IMR-90 (cell line): Measurements from ENCODE around the gene RBPJ. TPM values are rescaled to one million over a fixed set of nuclear protein-coding genes. Genes with fewer than 3 reads are reported as not detected.

Experiments
- ATAC-seq: fragments of 200-7000 bp; cut with Tn5 transposase; 2 replicates; pipeline ENCODE4 v1.9.1; 2020; ENCODE audit warnings: low read depth, mild to moderate bottlenecking, moderate library complexity
- BruUV-seq: library from RNA; stranded (reverse); fragments of 400-500 nt; replicated peaks from 2 replicates; lab custom pipeline; 2021; lab: Mats Ljungman, UMichigan
- CTCF ChIA-PET: fragments of 300-600 bp; formaldehyde crosslinking; extraction: SDS; loops from one replicate; lab custom pipeline; 2021; ENCODE audit warnings: antibody characterized with exemption; lab: Yijun Ruan, JAX
- POLR2A ChIA-PET: fragments of 300-600 bp; sonication (Branson Sonifier 250); formaldehyde crosslinking; loops from one replicate; lab custom pipeline; 2022; ENCODE audit warnings: antibody characterized with exemption; ENCODE audit not compliant: unreplicated experiment; lab: Charles Lee
- DNase-seq: peaks from one replicate; pipeline ENCODE4 v3.0.0; 2013
- H2AFZ ChIP-seq: replicated peaks from 2 replicates; pipeline ENCODE3; 2013; ENCODE audit warnings: low read length, mild to moderate bottlenecking; ENCODE audit not compliant: poor library complexity
- H2AK5ac ChIP-seq: 2 replicates; pipeline ENCODE4 v1.6.1; 2013; ENCODE audit warnings: low read depth, low read length, inconsistent platforms
- H2AK9ac ChIP-seq: replicated peaks from 2 replicates; pipeline ENCODE3; 2013; ENCODE audit warnings: mild to moderate bottlenecking, low read depth, low read length, moderate library complexity; ENCODE audit not compliant: poor library complexity
- H2BK120ac ChIP-seq: 2 replicates; pipeline ENCODE4 v1.6.1; 2013; ENCODE audit warnings: low read depth, low read length, inconsistent platforms
- H2BK15ac ChIP-seq: 3 replicates; pipeline ENCODE4 v1.6.1; 2013; ENCODE audit warnings: low read depth, low read length, inconsistent platforms
- H2BK20ac ChIP-seq: 2 replicates; pipeline ENCODE4 v1.6.1; 2013; ENCODE audit warnings: low read depth, mild to moderate bottlenecking, inconsistent platforms, low read length, moderate library complexity
- H2BK5ac ChIP-seq: 2 replicates; pipeline ENCODE4 v1.6.1; 2013; ENCODE audit warnings: mild to moderate bottlenecking, low read depth, low read length, inconsistent platforms; ENCODE audit not compliant: poor library complexity, severe bottlenecking
- H3K14ac ChIP-seq: replicated peaks from 2 replicates; pipeline ENCODE4 v1.6.1; 2013; ENCODE audit warnings: low read depth, low read length, inconsistent platforms
- H3K18ac ChIP-seq: 2 replicates; pipeline ENCODE4 v1.6.1; 2013; ENCODE audit warnings: low read depth, low read length, control low read depth
- H3K23ac ChIP-seq: 2 replicates; pipeline ENCODE4 v1.6.1; 2013; ENCODE audit warnings: low read depth, low read length, inconsistent platforms
- H3K27ac ChIP-seq: 2 replicates; pipeline ENCODE4 v1.5.1; 2013; ENCODE audit warnings: mild to moderate bottlenecking, control low read depth, low read length; ENCODE audit not compliant: insufficient read depth
- H3K27me3 ChIP-seq: 2 replicates; pipeline ENCODE4 v1.6.1; 2013; ENCODE audit warnings: low read length; ENCODE audit not compliant: control insufficient read depth, insufficient read depth
- H3K36me3 ChIP-seq: 2 replicates; pipeline ENCODE4 v1.6.1; 2013; ENCODE audit warnings: low read length, mixed read lengths; ENCODE audit not compliant: control insufficient read depth, insufficient read depth
- H3K4ac ChIP-seq: 2 replicates; pipeline ENCODE4 v1.6.1; 2013; ENCODE audit warnings: low read depth, low read length, inconsistent platforms
- H3K4me1 ChIP-seq: 2 replicates; pipeline ENCODE4 v1.6.1; 2013; ENCODE audit warnings: low read length, mixed read lengths; ENCODE audit not compliant: control insufficient read depth, insufficient read depth
- H3K4me2 ChIP-seq: 2 replicates; pipeline ENCODE4 v1.6.1; 2013; ENCODE audit warnings: low read depth, mild to moderate bottlenecking, control low read depth, low read length, moderate library complexity
- H3K4me3 ChIP-seq: 2 replicates; pipeline ENCODE4 v1.5.1; 2013; ENCODE audit warnings: low read depth, mild to moderate bottlenecking, control low read depth, low read length, moderate library complexity; ENCODE audit not compliant: insufficient read depth
- H3K56ac ChIP-seq: 2 replicates; pipeline ENCODE4 v1.6.1; 2013; ENCODE audit warnings: low read length, inconsistent platforms; ENCODE audit not compliant: insufficient read depth; ENCODE audit errors: extremely low read depth
- H3K79me1 ChIP-seq, 2 experiments: 2 replicates each; pipeline ENCODE4 v1.6.1; 2013; ENCODE audit warnings: low read length in 2 of 2, inconsistent platforms in 1 of 2, low read depth in 1 of 2
- H3K9ac ChIP-seq: 2 replicates; pipeline ENCODE4 v1.6.1; 2013; ENCODE audit warnings: low read depth, low read length, control low read depth
- H3K9me1 ChIP-seq: 2 replicates; pipeline ENCODE4 v1.6.1; 2013; ENCODE audit warnings: low read length, inconsistent platforms; ENCODE audit not compliant: insufficient read depth
- H3K9me3 ChIP-seq: 2 replicates; pipeline ENCODE4 v1.6.1; 2013; ENCODE audit warnings: low read length; ENCODE audit not compliant: control insufficient read depth, insufficient read depth
- H4K20me1 ChIP-seq: 2 replicates; pipeline ENCODE4 v1.6.1; 2013; ENCODE audit warnings: low read length, inconsistent platforms; ENCODE audit not compliant: insufficient read depth
- H4K5ac ChIP-seq: 2 replicates; pipeline ENCODE4 v1.6.1; 2013; ENCODE audit warnings: mild to moderate bottlenecking, low read depth, low read length, control low read depth
- H4K8ac ChIP-seq, 2 experiments: 2 replicates each; pipeline ENCODE4 v1.6.1; 2013; ENCODE audit warnings: low read depth in 2 of 2, low read length in 2 of 2, control low read depth in 1 of 2, inconsistent platforms in 1 of 2
- H4K91ac ChIP-seq: 2 replicates; pipeline ENCODE4 v1.6.1; 2013; ENCODE audit warnings: low read depth, low read length, inconsistent platforms; ENCODE audit not compliant: insufficient read depth
- BHLHE40 ChIP-seq: fragments of 150-350 bp; IDR thresholded peaks from 2 replicates; pipeline ENCODE4 v1.6.1; 2016; ENCODE audit warnings: mild to moderate bottlenecking, low read depth, low read length
- CEBPB ChIP-seq: IDR thresholded peaks from 2 replicates; pipeline ENCODE4 v1.6.1; 2012; ENCODE audit warnings: low read depth, low read length, improper control_type of control experiment
- CHD1 ChIP-seq: IDR thresholded peaks from 2 replicates; pipeline ENCODE4 v1.6.1; 2012; ENCODE audit warnings: low read depth, low read length, improper control_type of control experiment
- ELK1 ChIP-seq: fragments of 150-350 bp; IDR thresholded peaks from 2 replicates; pipeline ENCODE4 v1.6.1; 2016; ENCODE audit warnings: low read depth, mild to moderate bottlenecking, low read length, moderate library complexity, borderline replicate concordance
- FOS ChIP-seq: fragments of 150-350 bp; IDR thresholded peaks from 2 replicates; pipeline ENCODE4 v1.6.1; 2016; ENCODE audit warnings: low read depth, low read length
- MAFK ChIP-seq: IDR thresholded peaks from 2 replicates; pipeline ENCODE4 v1.6.1; 2012; ENCODE audit warnings: low read depth, low read length, improper control_type of control experiment
- MAZ ChIP-seq: IDR thresholded peaks from 2 replicates; pipeline ENCODE4 v1.6.1; 2012; ENCODE audit warnings: low read depth, mild to moderate bottlenecking, low read length, improper control_type of control experiment, moderate library complexity, borderline replicate concordance
- MXI1 ChIP-seq: IDR thresholded peaks from 2 replicates; pipeline ENCODE4 v1.6.1; 2012; ENCODE audit warnings: low read depth, mild to moderate bottlenecking, low read length, moderate library complexity, borderline replicate concordance
- NFE2L2 ChIP-seq: fragments of 150-350 bp; IDR thresholded peaks from 2 replicates; pipeline ENCODE4 v1.6.1; 2016; ENCODE audit warnings: low read depth, mild to moderate bottlenecking, low read length
- POLR2A ChIP-seq: IDR thresholded peaks from 2 replicates; pipeline ENCODE4 v1.6.1; 2012; ENCODE audit warnings: mild to moderate bottlenecking, low read depth, low read length
- RAD21 ChIP-seq: IDR thresholded peaks from 2 replicates; pipeline ENCODE4 v1.6.1; 2012; ENCODE audit warnings: low read length, improper control_type of control experiment
- RCOR1 ChIP-seq: IDR thresholded peaks from 2 replicates; pipeline ENCODE4 v1.6.1; 2012; ENCODE audit warnings: mild to moderate bottlenecking, low read length, improper control_type of control experiment; ENCODE audit not compliant: insufficient replicate concordance
- RFX5 ChIP-seq: IDR thresholded peaks from 2 replicates; pipeline ENCODE4 v1.8.0; 2012; ENCODE audit warnings: low read depth, mild to moderate bottlenecking, low read length, moderate library complexity
- SMC3 ChIP-seq: fragments of 150-350 bp; IDR thresholded peaks from 2 replicates; pipeline ENCODE4 v1.6.1; 2016; ENCODE audit warnings: low read depth, mild to moderate bottlenecking, antibody characterized with exemption, low read length, moderate library complexity
- USF2 ChIP-seq: fragments of 150-350 bp; IDR thresholded peaks from 2 replicates; pipeline ENCODE4 v1.6.1; 2017; ENCODE audit warnings: mild to moderate bottlenecking, antibody characterized with exemption, low read length, low read depth
- WGBS, 2 experiments: methylation state at CpG; one replicate each; pipeline versions ENCODE4 v1.1.5 to v1.1.7; 2013; ENCODE audit warnings: missing lambda C conversion rate in 2 of 2; ENCODE audit not compliant: insufficient read length in 1 of 2; ENCODE audit errors: extremely low coverage in 2 of 2; 5-methylcytosine and 5-hydroxymethylcytosine counted together
- dilution Hi-C: fragments of 300-500 bp; cut with HindIII; formaldehyde crosslinking; loops from one replicate; pipeline ENCODE4 v1.14.3; 2018; ENCODE audit warnings: low sequenced_read_pairs; ENCODE audit not compliant: unreplicated experiment
- in situ Hi-C: fragments of 300-500 bp; cut with MboI; formaldehyde crosslinking; loops from 3 replicates; pipeline ENCODE4 v1.14.3; 2019; ENCODE audit warnings: low sequenced_read_pairs, inconsistent platforms, mixed read lengths
- intact Hi-C: fragments of 100-400 bp; cut with micrococcal nuclease; formaldehyde crosslinking; loops from 2 replicates; pipeline ENCODE4 v1.10.0; 2022
- polyA plus RNA-seq, 3 experiments: library from polyadenylated mRNA; depleted of rRNA; stranded (reverse); fragments of >200 nt; gene quantifications; 2 replicates each; pipeline ENCODE4 v1.2.3, GENCODE V29; 2012; ENCODE audit warnings: low replicate concordance in 1 of 3
- total RNA-seq: library from RNA; depleted of rRNA; stranded (reverse); fragments of >200 nt; gene quantifications from 2 replicates; pipeline ENCODE4 v1.2.3, GENCODE V29; 2012

The RBPJ gene
- total and polyA plus RNA-seq, 2 of the 4 experiments (the other 2 are of a cell fraction), result 50.3 to 148 TPM

- CTCF ChIA-PET, result interaction anchor here (0.8 kb wide), 1 partner anchor 449 kb away, joined by 3 read pairs; no protein-coding TSS in a partner anchor
- TF ChIP-seq CEBPB (no peak), BHLHE40 (no peak), FOS (no peak), CHD1 (no peak), SMC3 (no peak), RFX5 (no peak), RCOR1 (no peak), MAZ (no peak), ELK1 (no peak), MXI1 (no peak), USF2 (no peak), MAFK (no peak), RAD21 (no peak), POLR2A (no peak), NFE2L2 (no peak)
Observed at GRCh38 chr4:26272654-26273615, 47.9 kb upstream of the RBPJ start.

More at GRCh38 chr4:26272654-26273615, 47.9 kb upstream of the RBPJ start:
- 0 out of 2 replicates have a peak overlapping the region, but pooled peaks have one; percentile 24 for H3K4ac ChIP-seq
- POLR2A ChIA-PET, result no interaction called here
- no peak for DNase-seq
- H3K4me3 ChIP-seq, result no peak overlapping the region
- dilution Hi-C loops (no loop called here), intact Hi-C loops (no loop called here), in situ Hi-C loops (no loop called here)
- no peaks in the 10 kb centered on the region for H3K79me1 ChIP-seq
- no peak overlapping the region for H3K56ac ChIP-seq
- ATAC-seq, result no peak
- peak overlapping the region; percentile 56 for H2AFZ ChIP-seq
- H4K8ac ChIP-seq, result peak overlapping the region in 1 of 2 experiments; percentile 50; a peak in 2 of 4 replicates
- H4K5ac ChIP-seq, result no peak overlapping the region; the same call in 1 of the 2 replicates
- H2BK15ac ChIP-seq, result peak overlapping the region; percentile 51; the same call in 1 of the 3 replicates
- no peak overlapping the region for H3K27ac ChIP-seq
- BruUV-seq, result no TSS peak
- H4K20me1 ChIP-seq, result no peaks in the 10 kb centered on the region
- no CpG with 5 or more reads among the region's 10 CpGs for WGBS, 2 experiments
- no peak overlapping the region for H4K91ac ChIP-seq
- no peak overlapping the region for H3K4me2 ChIP-seq
- no peak overlapping the region for H3K9ac ChIP-seq
- no peaks in the 10 kb centered on the region for H3K9me1 ChIP-seq
- H3K27me3 ChIP-seq, result no peaks in the 10 kb centered on the region
- H3K9me3 ChIP-seq, result no peaks in the 10 kb centered on the region
- peak overlapping the region; percentile 35; the same call in 1 of the 2 replicates for H3K18ac ChIP-seq
- H2AK5ac ChIP-seq, result peak overlapping the region; percentile 64; the same call in 1 of the 2 replicates
- no peak overlapping the region for H3K14ac ChIP-seq
- no peaks in the 10 kb centered on the region for H3K36me3 ChIP-seq
- H3K4me1 ChIP-seq, result no peaks in the 10 kb centered on the region; the same call in 1 of the 2 replicates
- peak overlapping the region; percentile 25; the same call in 1 of the 2 replicates for H2BK20ac ChIP-seq
- no peak overlapping the region for H2BK5ac ChIP-seq
- H2BK120ac ChIP-seq, result 0 out of 2 replicates have a peak overlapping the region, but pooled peaks have one; percentile 50
- peak overlapping the region; percentile 26 for H2AK9ac ChIP-seq
- no peak overlapping the region; the same call in 1 of the 2 replicates for H3K23ac ChIP-seq
